GM12891 (cell line): ENCODE measurements around the gene DLG3.

Experiments
- PAX5 ChIP-seq: IDR thresholded peaks from 2 replicates; pipeline ENCODE4 v1.6.1; 2011; ENCODE audit warnings: low read length, moderate library complexity, mild to moderate bottlenecking; ENCODE audit not compliant: insufficient read depth, severe bottlenecking
- POLR2A ChIP-seq: IDR thresholded peaks from 2 replicates; pipeline ENCODE4 v1.6.1; 2011; ENCODE audit warnings: low read depth, low read length, control low read depth
- POLR2AphosphoS5 ChIP-seq: IDR thresholded peaks from 2 replicates; pipeline ENCODE4 v1.6.1; 2011; ENCODE audit warnings: low read depth, low read length, control low read depth
- POU2F2 ChIP-seq: IDR thresholded peaks from 2 replicates; pipeline ENCODE4 v1.6.1; 2011; ENCODE audit warnings: low read depth, mild to moderate bottlenecking, control low read depth, low read length, moderate library complexity
- SPI1 ChIP-seq: IDR thresholded peaks from 2 replicates; pipeline ENCODE4 v1.6.1; 2011; ENCODE audit warnings: low read depth, low read length, control low read depth
- TAF1 ChIP-seq: IDR thresholded peaks from 2 replicates; pipeline ENCODE4 v1.6.1; 2011; ENCODE audit warnings: low read depth, low read length, control low read depth

DNA sequence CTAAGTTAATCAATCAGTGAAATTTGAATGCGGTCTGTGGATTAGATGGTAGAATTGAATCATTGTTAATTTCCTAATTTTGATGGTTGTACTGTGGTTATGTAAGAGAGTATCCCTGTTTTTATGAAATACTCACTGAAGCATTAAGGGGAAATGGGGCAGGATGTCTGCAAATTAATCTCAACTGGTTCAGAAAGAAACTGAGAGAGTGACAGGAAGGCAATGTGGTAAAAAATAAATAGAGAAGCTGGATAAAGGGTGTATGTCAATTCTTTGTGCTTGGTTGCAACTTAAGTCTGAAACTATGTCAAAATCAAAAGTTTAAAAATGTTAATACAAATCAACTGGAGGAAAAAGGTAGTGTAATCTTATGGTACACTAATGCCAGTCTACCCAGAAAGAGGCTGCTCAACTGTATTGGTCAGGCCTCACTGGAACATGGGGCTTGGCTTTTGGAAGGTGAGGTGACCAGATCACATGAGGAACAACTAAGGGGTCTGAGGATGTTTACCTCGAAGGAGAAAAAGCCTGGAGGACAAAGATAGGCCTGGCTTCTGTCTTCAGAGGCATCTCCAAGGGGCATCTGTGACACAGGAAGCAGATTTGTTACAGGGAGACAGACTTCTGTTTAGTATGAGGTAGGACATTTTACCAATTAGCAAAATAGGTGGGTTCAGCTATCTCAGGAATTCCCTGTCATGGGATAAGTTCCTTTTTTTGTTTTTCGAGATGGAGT lies 83.1 kb downstream of the DLG3 start:
- TF ChIP-seq POLR2AphosphoS5 (no peak), TAF1 (no peak), SPI1 (no peak), POLR2A (no peak), POU2F2 (no peak), PAX5 (no peak)
